NCI-H524 (cell line): ENCODE measurements around the gene FBXO4.

ENCODE experiments used
- DNase-seq, 2 experiments: peaks; one replicate each; lab custom pipeline; 2025; lab: John Stamatoyannopoulos, UW

FBXO4 gene, protein sequence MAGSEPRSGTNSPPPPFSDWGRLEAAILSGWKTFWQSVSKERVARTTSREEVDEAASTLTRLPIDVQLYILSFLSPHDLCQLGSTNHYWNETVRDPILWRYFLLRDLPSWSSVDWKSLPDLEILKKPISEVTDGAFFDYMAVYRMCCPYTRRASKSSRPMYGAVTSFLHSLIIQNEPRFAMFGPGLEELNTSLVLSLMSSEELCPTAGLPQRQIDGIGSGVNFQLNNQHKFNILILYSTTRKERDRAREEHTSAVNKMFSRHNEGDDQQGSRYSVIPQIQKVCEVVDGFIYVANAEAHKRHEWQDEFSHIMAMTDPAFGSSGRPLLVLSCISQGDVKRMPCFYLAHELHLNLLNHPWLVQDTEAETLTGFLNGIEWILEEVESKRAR

DNA sequence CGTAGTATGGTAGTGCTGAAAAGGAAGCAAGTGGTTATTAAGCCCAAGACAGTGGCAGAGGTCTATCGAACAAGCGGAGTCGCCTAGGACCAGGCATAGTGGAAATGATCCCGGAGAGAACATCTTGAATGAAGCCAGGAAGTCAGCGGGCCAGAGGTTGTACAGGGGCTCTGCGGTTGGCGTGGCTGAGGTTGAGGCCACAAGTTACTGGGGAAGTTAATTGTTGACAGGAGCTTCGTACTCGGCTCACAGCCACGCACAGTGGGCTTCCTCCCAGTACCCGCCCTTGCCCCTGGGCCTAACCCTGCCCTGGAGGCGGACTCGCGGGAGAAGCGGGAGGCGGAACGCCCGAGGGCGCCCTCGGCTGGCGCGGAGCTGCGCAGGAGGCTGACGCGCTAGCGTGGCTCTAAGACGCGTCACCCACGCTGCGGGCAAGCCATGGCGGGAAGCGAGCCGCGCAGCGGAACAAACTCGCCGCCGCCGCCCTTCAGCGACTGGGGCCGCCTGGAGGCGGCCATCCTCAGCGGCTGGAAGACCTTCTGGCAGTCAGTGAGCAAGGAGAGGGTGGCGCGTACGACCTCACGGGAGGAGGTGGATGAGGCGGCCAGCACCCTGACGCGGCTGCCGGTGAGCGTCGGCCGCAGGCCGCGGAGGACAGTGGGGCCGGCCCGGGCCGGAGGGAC, at the start of gene FBXO4:
Gene FBXO4 (plus strand): TSS at position 410 of the 683 bp plus-strand sequence. CDS start 29 bp downstream, at position 439.
- DNase-seq = peak; percentile 59 to 84

DNA sequence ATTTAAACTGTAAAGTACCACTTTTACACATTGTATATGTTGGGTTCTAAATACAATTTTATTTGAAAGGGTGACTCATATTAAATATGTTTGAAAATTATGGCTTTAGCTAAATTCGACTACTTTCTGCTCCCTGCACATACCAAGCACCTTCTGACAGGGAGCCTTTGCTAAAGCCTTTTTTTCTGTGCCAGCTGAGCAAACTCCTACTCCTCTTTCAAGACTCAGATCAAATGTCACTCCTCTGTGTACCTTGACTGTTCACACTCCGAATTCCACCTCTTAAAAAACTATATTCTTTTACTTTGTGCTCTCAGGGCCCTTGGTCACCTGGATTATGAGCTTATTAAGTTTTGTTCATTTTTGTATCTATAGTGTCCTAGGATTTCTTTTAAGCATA, 48.4 kb upstream of the FBXO4 start:
- DNase-seq = no peak

DNA sequence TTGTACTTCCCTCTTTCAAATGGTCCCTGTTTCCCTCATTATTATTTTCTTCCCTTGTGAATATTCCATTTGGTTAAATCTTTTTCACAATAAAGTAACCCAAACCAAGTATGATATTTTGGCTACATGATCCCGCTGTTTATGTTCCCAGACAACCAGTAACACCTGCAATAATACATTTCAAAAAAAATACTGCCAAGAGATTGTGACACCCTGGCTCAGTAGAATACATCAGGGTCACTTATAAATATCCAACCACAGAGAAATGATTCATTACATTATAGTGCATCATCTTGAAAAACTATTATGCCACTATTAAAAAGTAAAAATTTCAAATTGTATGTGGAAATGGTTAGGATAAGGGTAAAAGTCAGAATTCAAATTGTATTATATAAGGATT, 47.7 kb upstream of the FBXO4 start:
- no peak for DNase-seq

DNA sequence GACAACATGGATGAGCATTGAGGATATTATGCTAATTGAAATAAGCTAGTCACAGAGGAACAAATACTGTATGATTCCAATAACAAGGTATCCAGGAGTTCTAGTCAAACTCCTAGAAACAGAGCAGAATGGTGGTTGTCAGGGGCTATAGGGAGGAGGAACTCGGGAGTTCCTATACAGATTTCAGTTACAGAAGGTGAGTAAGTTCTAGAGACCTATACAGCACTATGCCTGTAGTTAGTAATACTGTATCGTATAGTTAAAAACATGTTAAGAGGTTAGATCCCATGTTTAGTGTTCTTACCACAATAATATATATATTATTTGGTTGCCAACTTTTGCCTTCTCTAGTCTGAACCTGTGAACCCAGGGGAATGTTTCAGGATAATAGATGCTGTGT, 46.9 kb upstream of the FBXO4 start:
- no peak for DNase-seq

DNA sequence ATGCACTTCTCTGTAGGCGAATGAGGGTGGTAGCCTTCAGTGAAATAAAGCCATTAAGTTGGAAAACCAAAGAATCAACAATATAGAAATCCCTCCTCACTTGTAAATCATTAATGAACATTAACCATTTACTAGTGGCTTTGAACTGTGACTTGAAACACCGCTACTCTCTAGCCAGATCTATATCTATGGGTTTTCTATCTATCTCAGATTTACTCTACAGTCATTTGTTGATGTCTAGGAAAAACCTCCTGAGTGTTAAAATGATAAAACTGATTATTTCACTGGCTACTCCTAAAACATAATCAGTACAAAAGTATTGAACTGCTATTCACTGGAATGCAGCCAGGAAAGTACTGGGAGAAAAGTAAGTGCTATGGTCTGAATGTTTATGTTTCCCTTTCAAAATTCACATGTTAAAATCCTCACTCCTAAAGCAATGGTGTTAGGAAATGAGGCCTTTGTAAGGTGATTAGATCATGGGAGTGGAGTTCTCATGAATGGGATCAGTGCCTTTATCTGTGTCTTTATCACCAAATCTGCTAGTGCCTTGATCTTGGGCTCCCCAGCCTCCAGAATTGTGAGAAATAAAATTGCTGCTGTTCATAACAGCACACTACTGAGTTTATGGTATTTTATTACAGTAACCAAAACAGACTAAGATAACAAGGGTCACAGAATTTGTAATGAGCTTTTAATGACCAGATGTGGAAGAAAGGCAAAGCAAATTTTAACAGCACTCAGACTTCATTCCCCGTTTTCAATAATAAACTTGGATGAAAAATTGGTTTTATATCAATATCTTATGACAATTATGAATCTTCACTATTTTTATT, 46.2 kb upstream of the FBXO4 start:
- DNase-seq = no peak

DNA sequence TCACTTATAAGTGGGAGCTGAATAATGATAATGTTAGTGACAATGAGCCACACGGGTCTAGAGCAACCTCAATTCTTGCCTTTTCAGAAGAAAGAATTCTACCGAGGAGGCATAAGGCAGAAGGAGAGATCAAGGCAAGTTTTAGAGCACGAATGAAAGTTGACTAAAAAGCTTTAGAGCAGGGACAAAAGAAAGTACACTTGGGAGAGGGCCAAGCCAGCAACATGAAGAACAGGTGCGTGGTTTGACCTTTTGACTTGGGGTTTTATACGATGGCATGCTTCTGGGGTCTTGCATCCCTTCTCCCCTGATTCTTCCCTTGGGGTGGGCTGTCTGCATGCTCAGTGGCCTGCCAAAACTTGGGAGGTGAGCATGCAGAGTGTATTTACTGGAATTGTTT, 42.3 kb upstream of the FBXO4 start:
- no peak for DNase-seq

DNA sequence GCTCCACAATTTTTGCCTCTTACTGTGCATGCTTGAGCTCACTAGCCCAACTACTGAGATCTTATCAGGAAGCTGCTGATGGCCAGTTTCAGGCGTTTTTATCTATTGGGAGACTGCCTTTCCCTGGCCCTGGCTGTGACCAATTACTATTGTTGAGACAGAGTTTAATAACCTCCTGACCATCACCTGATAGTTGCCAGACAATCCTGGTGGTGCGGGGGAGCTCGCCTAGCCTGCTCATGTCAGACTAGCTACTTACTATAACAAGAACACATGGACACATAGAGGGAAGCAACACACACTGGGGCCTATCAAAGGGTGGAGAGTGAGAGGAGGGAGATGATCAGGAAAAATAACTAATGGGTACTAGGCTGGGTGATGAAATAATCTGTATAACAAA, 41.8 kb upstream of the FBXO4 start:
- no peak for DNase-seq

DNA sequence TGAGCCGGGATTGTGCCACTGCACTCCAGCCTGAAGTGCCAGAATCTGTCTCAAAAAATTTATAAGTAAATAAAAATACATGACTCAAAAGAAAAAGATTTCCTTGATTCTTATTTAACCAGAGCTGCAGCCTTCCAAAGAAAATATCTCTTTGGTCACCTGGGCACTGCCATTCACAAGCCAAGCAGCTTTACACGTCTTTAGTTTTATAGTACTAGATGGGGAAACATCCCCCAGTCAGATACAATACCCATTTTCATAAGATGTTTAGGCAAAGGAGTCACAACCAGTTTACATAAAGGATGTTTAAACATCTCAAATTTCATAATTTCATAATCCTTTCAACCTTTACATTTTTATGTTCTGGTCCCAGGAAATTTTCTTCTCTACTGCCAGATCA, 41.1 kb upstream of the FBXO4 start:
- no peak for DNase-seq

DNA sequence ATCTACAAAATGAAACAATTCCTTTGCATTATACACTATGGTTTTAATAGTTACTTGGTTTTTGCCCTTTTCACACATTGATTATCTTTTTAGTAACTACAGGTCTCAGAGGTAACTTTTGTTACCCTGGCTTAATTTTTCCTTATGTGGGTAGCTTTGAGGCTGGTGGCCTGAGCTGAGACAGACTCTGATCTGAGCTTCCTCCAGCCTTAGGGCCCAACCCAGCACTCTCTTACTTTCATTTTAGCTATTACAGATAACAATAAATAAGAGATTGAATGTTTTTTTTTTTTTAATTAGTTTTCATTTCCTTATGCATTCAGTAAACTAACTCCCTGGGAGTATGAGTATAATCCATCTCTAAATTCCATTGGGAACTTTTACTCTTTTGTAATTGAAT, 39.8 kb upstream of the FBXO4 start:
- no peak for DNase-seq

DNA sequence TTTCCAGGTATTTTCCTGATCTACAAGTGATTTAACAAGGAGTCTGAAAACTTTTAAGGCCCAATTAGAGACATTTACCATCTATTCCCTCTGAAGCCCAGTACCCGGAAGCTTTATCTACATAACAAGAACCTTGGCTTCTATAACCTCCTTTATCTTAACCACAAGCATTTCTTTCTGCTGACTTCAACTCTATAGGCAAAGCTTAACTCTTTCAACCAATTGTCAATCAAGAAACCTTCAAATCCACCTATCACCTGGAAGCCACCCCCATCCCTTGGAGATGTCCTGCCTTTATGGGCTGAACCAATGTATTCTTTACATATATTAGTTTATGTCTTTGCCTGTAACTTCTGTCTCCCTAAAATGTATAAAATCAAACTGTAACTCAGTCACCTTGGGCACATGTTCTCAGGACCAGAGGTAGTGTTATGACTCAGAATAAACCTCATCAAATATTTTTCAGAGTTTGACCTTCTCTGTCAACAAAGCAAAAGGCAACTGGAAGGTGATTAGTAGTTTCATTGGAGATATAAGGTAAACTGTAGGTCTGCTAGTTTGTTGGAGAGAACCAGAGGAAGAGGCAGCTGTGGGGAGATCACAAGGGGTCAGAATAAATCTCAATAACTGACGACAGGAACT, 33.9 kb upstream of the FBXO4 start:
- no peak for DNase-seq

DNA sequence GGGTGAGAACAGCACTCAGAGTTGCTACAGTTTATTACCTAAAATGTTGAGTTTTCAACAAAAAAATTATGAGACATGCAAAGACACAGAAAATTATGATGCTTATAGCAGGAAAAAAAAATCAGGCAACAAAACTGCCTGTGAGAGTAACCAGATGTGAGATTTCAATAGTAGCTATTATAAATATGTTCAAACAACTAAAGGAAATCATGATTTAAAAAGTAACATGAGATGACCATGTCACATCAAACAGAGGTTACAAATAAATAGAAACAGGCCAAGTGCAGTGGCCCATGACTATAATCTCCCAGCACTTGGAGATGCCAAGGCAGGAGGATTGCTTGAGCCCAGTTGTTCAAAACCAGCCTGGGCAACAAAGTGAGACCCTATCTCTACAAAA, 33.0 kb upstream of the FBXO4 start:
- DNase-seq = no peak

DNA sequence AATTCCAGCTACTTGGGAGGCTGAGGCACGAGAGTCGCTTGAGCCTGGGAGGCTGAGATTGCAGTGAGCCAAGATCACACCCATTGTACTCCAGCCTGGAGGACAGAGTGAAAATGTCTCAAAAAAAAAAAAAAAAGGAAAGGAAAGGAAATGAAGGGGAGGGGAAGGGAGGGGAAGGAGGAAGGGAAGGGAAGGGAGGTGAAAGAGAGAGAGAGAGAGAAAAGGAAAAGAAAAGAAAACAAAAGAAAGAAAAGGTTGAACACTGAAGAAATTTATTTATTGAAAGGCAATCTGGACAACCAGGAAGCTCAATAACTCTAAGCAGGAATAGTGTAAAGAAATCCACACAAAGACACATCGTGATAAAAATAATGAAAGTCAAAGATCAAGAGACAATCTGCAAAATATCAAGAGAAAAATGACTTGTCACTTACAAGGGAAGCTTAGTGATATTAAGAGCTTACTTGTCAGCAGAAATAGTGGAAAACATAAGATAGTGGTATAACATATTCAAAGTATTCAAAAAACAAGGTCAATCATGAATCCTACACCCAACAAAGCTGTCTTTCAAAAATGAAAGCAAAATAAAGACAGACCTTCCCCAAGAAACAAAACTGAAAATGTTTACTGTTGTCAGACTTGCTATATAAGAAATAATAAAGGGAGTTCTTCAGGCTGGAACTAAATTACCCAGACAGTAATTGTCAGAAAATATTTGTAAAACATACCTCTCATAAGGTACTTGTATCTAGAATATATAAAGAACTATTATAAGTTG, 31.8 kb upstream of the FBXO4 start:
- no peak for DNase-seq

DNA sequence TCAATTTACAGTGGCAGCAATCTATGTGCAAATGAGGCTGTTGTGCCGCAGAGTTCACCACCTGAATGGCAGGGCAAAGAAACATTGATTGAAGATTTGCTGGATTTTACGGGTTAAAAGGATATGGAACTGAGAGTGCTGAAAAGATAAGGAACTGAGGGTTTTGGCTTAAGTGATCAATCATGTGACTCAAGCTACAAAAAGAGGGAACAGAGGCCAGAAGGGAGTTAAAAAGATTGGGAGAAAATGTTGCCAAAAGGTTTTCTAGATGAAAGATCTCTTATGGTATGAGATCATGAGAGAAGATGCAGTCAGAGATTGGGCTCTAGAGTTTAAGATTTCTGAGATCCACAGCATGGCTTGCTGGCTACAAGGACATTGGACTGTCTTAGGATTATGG, 28.9 kb upstream of the FBXO4 start:
- DNase-seq = no peak

DNA sequence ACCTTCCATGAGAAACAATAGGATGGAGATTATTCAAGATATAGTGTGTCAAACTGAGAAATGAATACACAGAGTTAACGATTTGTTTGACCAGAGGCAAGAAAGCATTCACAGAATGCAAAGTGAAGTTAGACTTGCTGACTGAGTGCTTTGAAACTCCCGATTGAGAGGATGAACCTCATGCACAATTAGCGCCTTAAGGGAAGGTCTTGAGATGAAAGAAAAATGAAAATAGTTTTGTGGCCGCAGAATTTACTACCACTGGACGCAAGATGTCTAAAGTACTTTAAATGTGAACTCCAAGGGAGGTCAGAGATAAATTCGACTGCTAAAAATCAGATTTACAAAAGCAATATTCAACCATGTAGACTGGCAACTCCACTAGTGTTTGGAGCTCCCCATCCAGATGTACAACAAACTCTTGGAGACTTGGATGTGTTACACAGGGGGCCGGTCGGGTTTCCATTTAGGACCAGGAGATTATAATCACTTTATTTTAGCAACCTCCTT, 21.6 kb upstream of the FBXO4 start:
- DNase-seq = no peak

DNA sequence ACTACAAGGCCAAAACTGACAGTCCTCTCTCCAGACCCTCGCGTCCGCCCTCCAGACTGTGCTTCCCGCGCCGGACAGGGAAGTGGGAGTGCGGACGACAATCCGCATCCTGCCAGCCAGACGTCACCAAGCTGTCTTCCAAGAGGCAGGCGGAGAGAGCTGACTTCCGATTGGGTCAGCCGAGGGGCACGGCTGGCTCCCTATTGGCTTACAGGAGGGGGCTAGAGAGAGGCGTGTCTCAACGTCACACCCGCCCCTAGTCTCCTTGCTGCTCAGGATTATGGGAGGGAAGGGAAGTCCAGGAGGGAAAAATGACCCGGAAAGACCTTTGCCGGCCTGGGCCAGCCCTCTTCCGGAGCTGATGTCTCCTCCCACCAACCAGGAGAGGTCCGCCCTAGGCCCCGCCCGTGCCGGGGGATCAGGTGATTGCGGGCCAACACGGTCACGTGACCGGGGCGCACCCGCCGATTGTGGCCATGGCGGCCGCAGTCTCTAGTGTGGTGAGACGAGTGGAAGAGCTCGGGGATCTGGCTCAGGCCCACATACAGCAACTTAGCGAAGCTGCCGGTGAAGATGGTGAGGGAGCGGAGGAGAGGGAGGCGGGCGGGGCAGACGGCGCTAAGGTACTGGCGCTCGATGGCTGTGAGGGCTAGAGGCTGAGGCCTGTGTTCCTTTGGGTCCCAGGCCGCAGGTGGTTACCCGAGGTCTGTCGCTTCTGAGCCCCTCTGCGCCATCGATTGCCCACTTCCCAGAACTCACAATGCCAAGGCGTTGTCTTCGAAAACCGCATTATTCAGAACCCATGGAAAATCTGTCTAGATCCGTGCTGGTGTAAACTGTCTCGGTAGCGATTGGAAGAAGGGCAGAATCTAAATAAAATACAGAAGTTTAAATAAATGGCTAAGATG, 20.9 kb upstream of the FBXO4 start, which contains the start of gene RIMOC1:
Gene RIMOC1 (plus strand): TSS at position 453 of the 908 bp plus-strand sequence. CDS start 24 bp downstream, at position 477.
- DNase-seq = peak; percentile 100

DNA sequence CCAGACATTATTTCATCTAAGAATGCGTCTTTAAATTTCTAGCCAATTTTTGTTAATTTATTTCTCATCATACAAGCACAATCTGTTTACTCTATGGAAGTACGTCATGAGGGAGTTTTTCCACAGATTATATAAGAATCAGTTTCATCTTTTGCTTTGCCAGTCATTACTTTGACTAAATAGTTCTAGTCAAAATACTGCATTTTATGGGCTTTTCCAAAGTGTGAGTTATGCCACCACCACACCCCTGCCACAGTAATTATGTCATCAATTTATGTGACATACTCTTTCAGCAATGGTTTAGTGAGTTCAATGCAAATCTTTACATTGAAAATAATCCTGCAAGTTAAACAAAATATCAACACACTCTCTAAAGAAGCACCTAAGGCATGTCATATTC, 18.9 kb upstream of the FBXO4 start:
- no peak for DNase-seq

DNA sequence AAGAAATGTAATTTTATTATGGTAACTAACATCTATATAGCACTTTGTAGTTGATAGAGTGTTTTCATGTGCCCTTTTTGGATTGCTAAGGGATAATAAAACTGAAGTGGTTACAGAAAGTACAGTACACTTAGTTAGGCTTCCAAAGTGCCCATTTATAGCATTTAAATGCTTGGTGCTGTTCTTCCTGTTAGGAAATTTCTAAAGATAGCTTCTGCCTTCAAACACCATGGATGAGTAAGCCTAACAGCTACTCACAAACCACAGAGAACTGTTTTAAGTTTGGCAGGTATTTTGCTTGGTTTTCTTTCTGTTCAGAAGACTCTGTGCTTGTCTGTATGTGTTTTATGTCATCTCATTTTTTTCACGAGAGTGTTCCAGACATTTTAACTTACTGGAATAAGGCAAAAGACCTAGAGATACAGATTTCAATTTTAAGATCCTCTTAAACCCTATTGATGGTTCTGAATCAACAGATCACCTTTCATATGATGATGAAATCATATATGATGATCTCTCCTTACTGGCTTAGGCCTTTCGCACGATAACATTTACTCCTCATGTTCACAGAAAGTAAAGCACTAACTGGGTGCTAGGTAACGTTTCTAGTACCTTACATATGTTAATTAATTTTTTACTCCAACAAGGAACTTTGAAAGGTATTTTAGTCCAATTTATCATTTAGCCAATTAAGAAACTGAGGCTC, 16.6 kb upstream of the FBXO4 start:
- no peak for DNase-seq

DNA sequence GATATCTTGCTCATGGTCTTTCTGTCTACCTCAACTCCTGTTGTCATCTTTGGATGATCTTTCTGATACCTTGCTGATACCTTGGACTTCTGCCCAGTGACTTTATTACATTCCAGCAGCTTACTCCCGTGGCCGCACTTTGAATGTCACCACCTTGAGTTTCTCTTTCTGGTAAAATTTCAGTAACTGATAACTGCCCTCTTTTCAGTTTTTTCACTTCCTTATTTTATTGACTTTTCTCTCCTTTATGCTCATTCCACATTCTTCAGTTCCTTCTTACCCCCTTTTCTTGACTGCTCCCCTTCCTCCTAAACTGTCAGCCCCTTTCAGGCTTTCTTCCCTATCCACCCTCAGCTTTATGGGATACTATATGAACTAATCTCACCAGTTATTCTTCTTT, 7.0 kb upstream of the FBXO4 start:
- DNase-seq = no peak

DNA sequence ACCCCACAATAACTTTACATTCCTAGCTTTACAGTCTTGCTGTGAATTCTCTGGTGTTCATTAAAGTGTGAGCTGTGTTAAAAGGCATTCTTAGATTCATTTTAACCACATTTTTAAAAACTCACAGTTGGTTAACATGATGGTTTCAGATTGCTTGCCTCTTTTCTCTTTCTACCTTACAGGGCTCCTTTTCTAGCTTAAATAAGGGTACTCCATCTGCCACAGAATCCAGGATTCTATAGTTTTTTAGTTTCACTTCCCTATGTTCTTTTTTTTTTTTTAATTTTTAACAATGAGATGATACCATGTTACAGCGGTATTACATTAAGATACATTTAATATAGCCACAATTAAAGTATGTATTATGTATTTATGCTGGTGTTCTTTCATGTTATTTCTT, 3.9 kb upstream of the FBXO4 start:
- no peak for DNase-seq
